Mucosa of descending colon (tissue), 3 donors: Measurements from ENCODE around the gene SCFD1. TPM values are rescaled to one million over a fixed set of nuclear protein-coding genes. Genes with fewer than 3 reads are reported as not detected.
"Not testable (repeated sequence)": the region's sequence is repeated elsewhere in the genome, so short reads cannot be mapped to it uniquely, and the experiment has no call there.

ENCODE experiments used
- ATAC-seq: fragments of 200-7000 bp; cut with Tn5 transposase; one replicate; pipeline ENCODE4 v1.9.1; 2020; ENCODE audit warnings: mild to moderate bottlenecking, moderate library complexity
- DNase-seq, 3 donors: peaks; one replicate each; pipeline ENCODE4 v3.0.0-alpha.2; 2020
- H3K36me3 ChIP-seq: fragments of 200-600 bp; one replicate; pipeline ENCODE4 v1.8.0; 2021; ENCODE audit warnings: low read depth, mild to moderate bottlenecking
- H3K4me1 ChIP-seq: fragments of 200-600 bp; one replicate; pipeline ENCODE4 v1.8.0; 2021; ENCODE audit warnings: low read depth, mild to moderate bottlenecking
- H3K4me3 ChIP-seq: fragments of 200-600 bp; one replicate; pipeline ENCODE4 v1.8.0; 2021; ENCODE audit warnings: mild to moderate bottlenecking
- H3K9me3 ChIP-seq: fragments of 200-600 bp; one replicate; pipeline ENCODE4 v1.8.0; 2021; ENCODE audit warnings: mild to moderate bottlenecking
- intact Hi-C, 2 donors: fragments of 100-400 bp; cut with DNase I in 1 of 2; cut with micrococcal nuclease in 1 of 2; formaldehyde crosslinking; loops; one replicate each; pipeline versions ENCODE4 v1.11.0 to v1.11.1; 2022; cut with DNase I, micrococcal nuclease
- total RNA-seq, 3 donors: library from RNA; stranded (reverse); fragmentation: NEBNext Ultra II Directional in 2 of 3; extraction: Animal tissue kit (Norgen Biotek cat#: 25700) in 2 of 3; gene quantifications; one replicate each; pipeline versions ENCODE4 v1.2.1 to v1.2.4, GENCODE V29; 2021 to 2023
- TF ChIP-seq, protein P1 (sequence below): fragments of 200-600 bp; IDR thresholded peaks from one replicate; pipeline ENCODE4 v1.8.0; 2022; ENCODE audit warnings: antibody characterized with exemption, mild to moderate bottlenecking
- donor health status: DM: no; HTN: no; CAD: no; lungs with moderate emphysema.
- donor health status: DM: no; HTN: no; CAD: no.
- donor health status: DM: no; HTN: yes; CAD: no.

SCFD1 gene
- total RNA-seq, 3 donors from 2014 or later, result 55.4 to 79.3 (median 56.5) TPM

- peaks cover 7% of the 10 kb centered on the region for H3K36me3 ChIP-seq
- no peak for DNase-seq
- TF ChIP-seq, protein P1, sequence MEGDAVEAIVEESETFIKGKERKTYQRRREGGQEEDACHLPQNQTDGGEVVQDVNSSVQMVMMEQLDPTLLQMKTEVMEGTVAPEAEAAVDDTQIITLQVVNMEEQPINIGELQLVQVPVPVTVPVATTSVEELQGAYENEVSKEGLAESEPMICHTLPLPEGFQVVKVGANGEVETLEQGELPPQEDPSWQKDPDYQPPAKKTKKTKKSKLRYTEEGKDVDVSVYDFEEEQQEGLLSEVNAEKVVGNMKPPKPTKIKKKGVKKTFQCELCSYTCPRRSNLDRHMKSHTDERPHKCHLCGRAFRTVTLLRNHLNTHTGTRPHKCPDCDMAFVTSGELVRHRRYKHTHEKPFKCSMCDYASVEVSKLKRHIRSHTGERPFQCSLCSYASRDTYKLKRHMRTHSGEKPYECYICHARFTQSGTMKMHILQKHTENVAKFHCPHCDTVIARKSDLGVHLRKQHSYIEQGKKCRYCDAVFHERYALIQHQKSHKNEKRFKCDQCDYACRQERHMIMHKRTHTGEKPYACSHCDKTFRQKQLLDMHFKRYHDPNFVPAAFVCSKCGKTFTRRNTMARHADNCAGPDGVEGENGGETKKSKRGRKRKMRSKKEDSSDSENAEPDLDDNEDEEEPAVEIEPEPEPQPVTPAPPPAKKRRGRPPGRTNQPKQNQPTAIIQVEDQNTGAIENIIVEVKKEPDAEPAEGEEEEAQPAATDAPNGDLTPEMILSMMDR, result no peak
- ATAC-seq, result no peak
- peaks cover 6% of the 10 kb centered on the region for H3K4me1 ChIP-seq
- no peaks in the 10 kb centered on the region for H3K9me3 ChIP-seq
- no peak overlapping the region for H3K4me3 ChIP-seq
- intact Hi-C loops, result no loop called here
Measured at GRCh38 chr14:30630248-30630647, 8.1 kb downstream of the SCFD1 start.

- Histone ChIP-seq H3K9me3 (no peaks in the 10 kb centered on the region), H3K4me3 (no peak overlapping the region), H3K4me1 (no peaks in the 10 kb centered on the region), H3K36me3 (peaks cover 7% of the 10 kb centered on the region)
- TF ChIP-seq, protein P1, result no peak
- ATAC-seq (no peak), DNase-seq (no peak)
- intact Hi-C loops, result no loop called here
Measured at GRCh38 chr14:30632730-30633129, 10.6 kb downstream of the SCFD1 start.

GRCh38 chr14:30638926-30639325, 16.8 kb downstream of the SCFD1 start:
- Histone ChIP-seq H3K4me3 (no peak overlapping the region), H3K9me3 (no peaks in the 10 kb centered on the region), H3K4me1 (no peaks in the 10 kb centered on the region), H3K36me3 (no peaks in the 10 kb centered on the region)
- no peak for DNase-seq
- TF ChIP-seq, protein P1, result no peak
- no peak for ATAC-seq
- intact Hi-C loops, result no loop called here

DNA sequence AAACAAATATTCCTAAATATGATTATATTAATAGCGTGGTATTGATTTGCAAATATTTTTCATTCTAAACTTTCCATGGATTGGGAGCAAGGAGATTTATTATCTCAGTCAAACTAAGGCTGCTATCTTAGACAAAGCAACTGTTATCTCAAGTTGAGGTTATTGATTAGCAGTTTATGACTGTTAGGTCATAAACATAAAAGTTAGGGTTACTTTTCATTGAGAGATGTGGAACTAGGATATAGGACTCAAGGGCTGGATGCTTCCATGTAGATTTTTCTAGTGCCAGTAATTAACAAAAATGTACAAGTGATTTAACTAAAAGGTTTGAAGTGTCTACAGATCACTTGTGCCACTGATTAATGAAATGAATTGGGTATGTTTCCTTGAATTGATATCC, 19.1 kb downstream of the SCFD1 start:
- H3K36me3 ChIP-seq, result no peaks in the 10 kb centered on the region
- ATAC-seq (peak; percentile 84), DNase-seq (no peak)
- intact Hi-C loops, result no loop called here
- H3K4me3 ChIP-seq, result no peak overlapping the region
- H3K9me3 ChIP-seq, result peaks cover 5% of the 10 kb centered on the region
- TF ChIP-seq, protein P1, result no peak
- H3K4me1 ChIP-seq, result no peaks in the 10 kb centered on the region

DNA sequence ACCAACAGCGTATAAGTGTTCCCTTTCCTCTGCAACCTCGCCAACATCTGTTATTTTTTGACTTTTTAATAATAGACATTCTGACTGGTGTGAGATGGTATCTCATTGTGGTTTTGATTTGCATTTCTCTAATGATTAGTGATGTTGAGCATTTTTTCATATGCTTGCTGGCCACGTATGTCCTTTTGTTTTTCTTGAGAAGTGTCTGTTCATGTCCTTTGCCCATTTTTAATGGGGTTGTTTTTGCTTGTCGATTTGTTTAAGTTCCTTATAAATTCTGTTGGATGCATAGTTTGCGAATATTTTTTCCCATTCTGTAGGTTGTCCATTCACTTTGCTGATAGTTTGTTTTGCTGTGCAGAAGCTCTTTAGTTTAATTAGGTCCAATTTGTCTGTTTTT, 22.3 kb downstream of the SCFD1 start:
- H3K4me3 ChIP-seq, H3K4me1 ChIP-seq, DNase-seq, H3K36me3 ChIP-seq, H3K9me3 ChIP-seq, ATAC-seq, intact Hi-C loops: not testable (repeated sequence)

- TF ChIP-seq, protein P1, result no peak
- ATAC-seq (no peak), DNase-seq (no peak)
- Histone ChIP-seq H3K4me3 (no peak overlapping the region), H3K9me3 (peaks cover 5% of the 10 kb centered on the region), H3K4me1 (no peaks in the 10 kb centered on the region), H3K36me3 (no peaks in the 10 kb centered on the region)
- intact Hi-C loops, result no loop called here
Measured at GRCh38 chr14:30645600-30645999, 23.5 kb downstream of the SCFD1 start.
